Body of pancreas (tissue), 4 donors: ENCODE results near the gene MAPK1IP1L.

Experiments used
- POLR2A ChIP-seq, 3 donors: fragments of 450-650 bp; IDR thresholded peaks; one replicate each; pipeline ENCODE4 v1.6.1; 2016; ENCODE audit warnings: antibody characterized with exemption in 3 of 3, mild to moderate bottlenecking in 2 of 3
- TF ChIP-seq, protein P1 (sequence below), 7 experiments: fragments of 450-650 bp in 4 of 7; fragments of 200-600 bp in 3 of 7; sonication (generic) in 3 of 7; IDR thresholded peaks; one replicate each; pipeline ENCODE4 v1.5.1; 2016 to 2019; ENCODE audit warnings: antibody characterized with exemption in 7 of 7

GRCh38 chr14:55019968-55020554 is 31.4 kb upstream of the MAPK1IP1L start:
- TF ChIP-seq, protein P1, sequence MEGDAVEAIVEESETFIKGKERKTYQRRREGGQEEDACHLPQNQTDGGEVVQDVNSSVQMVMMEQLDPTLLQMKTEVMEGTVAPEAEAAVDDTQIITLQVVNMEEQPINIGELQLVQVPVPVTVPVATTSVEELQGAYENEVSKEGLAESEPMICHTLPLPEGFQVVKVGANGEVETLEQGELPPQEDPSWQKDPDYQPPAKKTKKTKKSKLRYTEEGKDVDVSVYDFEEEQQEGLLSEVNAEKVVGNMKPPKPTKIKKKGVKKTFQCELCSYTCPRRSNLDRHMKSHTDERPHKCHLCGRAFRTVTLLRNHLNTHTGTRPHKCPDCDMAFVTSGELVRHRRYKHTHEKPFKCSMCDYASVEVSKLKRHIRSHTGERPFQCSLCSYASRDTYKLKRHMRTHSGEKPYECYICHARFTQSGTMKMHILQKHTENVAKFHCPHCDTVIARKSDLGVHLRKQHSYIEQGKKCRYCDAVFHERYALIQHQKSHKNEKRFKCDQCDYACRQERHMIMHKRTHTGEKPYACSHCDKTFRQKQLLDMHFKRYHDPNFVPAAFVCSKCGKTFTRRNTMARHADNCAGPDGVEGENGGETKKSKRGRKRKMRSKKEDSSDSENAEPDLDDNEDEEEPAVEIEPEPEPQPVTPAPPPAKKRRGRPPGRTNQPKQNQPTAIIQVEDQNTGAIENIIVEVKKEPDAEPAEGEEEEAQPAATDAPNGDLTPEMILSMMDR (IDR thresholded peaks at IDR 0.05) = no peak
- no peak for TF ChIP-seq POLR2A (IDR thresholded peaks at IDR 0.05)
